Stimulated activated naive CD8-positive, alpha-beta T cell treated with anti-CD3 and anti-CD28 coated beads, Interleukin-15, amount 100 ng/mL, for 72 hours (primary cell): ENCODE measurements around the gene GNG7.
"Not testable (repeated sequence)": the region's sequence is repeated elsewhere in the genome, so short reads cannot be mapped to it uniquely, and the experiment has no call there.

ENCODE experiments used
- ATAC-seq: fragments of 150-1000 bp; cut with Tn5 transposase; 2 replicates; pipeline ENCODE4 v1.10.0; 2021; ENCODE audit warnings: mild to moderate bottlenecking, moderate library complexity
- DNase-seq, 2 donors: peaks; one replicate each; pipeline ENCODE4 v3.0.0; 2021 to 2022
- H3K27ac Mint-ChIP-seq, 2 donors: one replicate each; pipeline ENCODE4 v1.8.0; 2022; ENCODE audit warnings: mild to moderate bottlenecking in 2 of 2, mixed read lengths in 2 of 2, moderate library complexity in 2 of 2
- H3K27me3 Mint-ChIP-seq: one replicate; pipeline ENCODE4 v1.8.0; 2022; ENCODE audit warnings: mixed read lengths
- H3K4me1 Mint-ChIP-seq: one replicate; pipeline ENCODE4 v1.8.0; 2022; ENCODE audit warnings: mild to moderate bottlenecking, mixed read lengths
- H3K4me3 Mint-ChIP-seq, 2 donors: one replicate each; pipeline ENCODE4 v1.8.0; 2022; ENCODE audit warnings: mild to moderate bottlenecking in 2 of 2, mixed read lengths in 2 of 2, moderate library complexity in 1 of 2
- H3K9me3 Mint-ChIP-seq, 2 donors: one replicate each; pipeline ENCODE4 v1.8.0; 2022; ENCODE audit warnings: mixed read lengths in 2 of 2

GNG7 gene

GRCh38 chr19:2719920-2720776, 17.7 kb upstream of the GNG7 start:
- Mint-ChIP-seq H3K27ac (no peak overlapping the region), H3K4me3 (peak overlapping the region; percentile 49 to 54), H3K27me3 (peaks cover 61% of the 10 kb centered on the region), H3K4me1 (peaks cover 8% of the 10 kb centered on the region), H3K9me3 (peaks cover 8 to 10% of the 10 kb centered on the region in 2 donors)
- DNase-seq (no peak), ATAC-seq (no peak)

GRCh38 chr19:2719232-2719735, 16.8 kb upstream of the GNG7 start:
- Mint-ChIP-seq H3K27me3 (peaks cover 57% of the 10 kb centered on the region), H3K4me1 (peaks cover 8% of the 10 kb centered on the region), H3K4me3 (peak overlapping the region in 1 of 2 donors; percentile 49), H3K27ac (no peak overlapping the region), H3K9me3 (peaks cover 11 to 14% of the 10 kb centered on the region in 2 donors)
- DNase-seq, result no peak
- no peak for ATAC-seq

- no peak for ATAC-seq
- no peak overlapping the region for H3K4me3 Mint-ChIP-seq
- DNase-seq, result no peak
- H3K27me3 Mint-ChIP-seq, result peaks cover 43% of the 10 kb centered on the region
- peaks cover 8% of the 10 kb centered on the region for H3K4me1 Mint-ChIP-seq
- H3K9me3 Mint-ChIP-seq, result peaks cover 11 to 14% of the 10 kb centered on the region in 2 donors
- no peak overlapping the region for H3K27ac Mint-ChIP-seq
Measured at GRCh38 chr19:2717638-2718541, 15.4 kb upstream of the GNG7 start.

- H3K4me3 Mint-ChIP-seq, result no peak overlapping the region
- H3K27ac Mint-ChIP-seq, result no peak overlapping the region
- H3K9me3 Mint-ChIP-seq, result peaks cover 11 to 14% of the 10 kb centered on the region in 2 donors
- peaks cover 8% of the 10 kb centered on the region for H3K4me1 Mint-ChIP-seq
- ATAC-seq, result no peak
- DNase-seq, result no peak
- peaks cover 34% of the 10 kb centered on the region for H3K27me3 Mint-ChIP-seq
Measured at GRCh38 chr19:2716722-2717637, 14.5 kb upstream of the GNG7 start.

- no peak overlapping the region for H3K27ac Mint-ChIP-seq
- peaks cover 27% of the 10 kb centered on the region for H3K27me3 Mint-ChIP-seq
- DNase-seq (no peak), ATAC-seq (peak; percentile 50)
- no peak overlapping the region for H3K4me3 Mint-ChIP-seq
- peaks cover 11 to 14% of the 10 kb centered on the region in 2 donors for H3K9me3 Mint-ChIP-seq
- H3K4me1 Mint-ChIP-seq, result peaks cover 13% of the 10 kb centered on the region
Measured at GRCh38 chr19:2716275-2716650, 13.8 kb upstream of the GNG7 start.

GRCh38 chr19:2715470-2716274, 13.2 kb upstream of the GNG7 start:
- H3K4me3 Mint-ChIP-seq, result no peak overlapping the region
- H3K27ac Mint-ChIP-seq, result no peak overlapping the region
- H3K4me1 Mint-ChIP-seq, result peaks cover 19% of the 10 kb centered on the region
- peaks cover 11 to 14% of the 10 kb centered on the region in 2 donors for H3K9me3 Mint-ChIP-seq
- H3K27me3 Mint-ChIP-seq, result peaks cover 26% of the 10 kb centered on the region
- ATAC-seq (no peak), DNase-seq (no peak)

GRCh38 chr19:2714531-2715269, 12.2 kb upstream of the GNG7 start:
- Mint-ChIP-seq H3K9me3 (peaks cover 11 to 14% of the 10 kb centered on the region in 2 donors), H3K27ac (no peak overlapping the region), H3K4me3 (no peak overlapping the region), H3K4me1 (peaks cover 14% of the 10 kb centered on the region), H3K27me3 (peaks cover 16% of the 10 kb centered on the region)
- ATAC-seq (no peak), DNase-seq (no peak)

- DNase-seq, H3K27ac Mint-ChIP-seq, H3K4me3 Mint-ChIP-seq, ATAC-seq: not testable (repeated sequence)
- H3K9me3 Mint-ChIP-seq, result peaks cover 11 to 14% of the 10 kb centered on the region in 2 donors
- peaks cover 11% of the 10 kb centered on the region for H3K4me1 Mint-ChIP-seq
- peaks cover 10% of the 10 kb centered on the region for H3K27me3 Mint-ChIP-seq
Measured at GRCh38 chr19:2714102-2714501, 11.6 kb upstream of the GNG7 start.

- H3K27me3 Mint-ChIP-seq, DNase-seq, H3K4me3 Mint-ChIP-seq, ATAC-seq, H3K27ac Mint-ChIP-seq: not testable (repeated sequence)
- Mint-ChIP-seq H3K9me3 (peaks cover 11 to 14% of the 10 kb centered on the region in 2 donors), H3K4me1 (peaks cover 11% of the 10 kb centered on the region)
Measured at GRCh38 chr19:2713170-2713569, 10.7 kb upstream of the GNG7 start.

- DNase-seq (no peak), ATAC-seq (no peak)
- Mint-ChIP-seq H3K27ac (peak overlapping the region in 1 of 2 donors; percentile 66), H3K4me1 (peaks cover 11% of the 10 kb centered on the region), H3K9me3 (peaks cover 11 to 14% of the 10 kb centered on the region in 2 donors), H3K27me3 (no peaks in the 10 kb centered on the region), H3K4me3 (no peak overlapping the region)
Measured at GRCh38 chr19:2711875-2712205, 9.3 kb upstream of the GNG7 start.

GRCh38 chr19:2711172-2711874, 8.8 kb upstream of the GNG7 start:
- DNase-seq (no peak), ATAC-seq (no peak)
- peaks cover 11 to 14% of the 10 kb centered on the region in 2 donors for H3K9me3 Mint-ChIP-seq
- no peaks in the 10 kb centered on the region for H3K27me3 Mint-ChIP-seq
- peaks cover 11% of the 10 kb centered on the region for H3K4me1 Mint-ChIP-seq
- H3K4me3 Mint-ChIP-seq, result no peak overlapping the region
- H3K27ac Mint-ChIP-seq, result peak overlapping the region in 1 of 2 donors; percentile 95

- H3K27ac Mint-ChIP-seq, result no peak overlapping the region
- H3K27me3 Mint-ChIP-seq, result no peaks in the 10 kb centered on the region
- DNase-seq (no peak), ATAC-seq (no peak)
- no peaks in the 10 kb centered on the region for H3K9me3 Mint-ChIP-seq
- peaks cover 19% of the 10 kb centered on the region for H3K4me1 Mint-ChIP-seq
- no peak overlapping the region for H3K4me3 Mint-ChIP-seq
Measured at GRCh38 chr19:2706251-2706650, 3.8 kb upstream of the GNG7 start.

GRCh38 chr19:2703691-2704216, 1.3 kb upstream of the GNG7 start:
- Mint-ChIP-seq H3K27me3 (no peaks in the 10 kb centered on the region), H3K4me3 (no peak overlapping the region)
- no peak for ATAC-seq

More at GRCh38 chr19:2703691-2704216, 1.3 kb upstream of the GNG7 start:
- no peak overlapping the region for H3K27ac Mint-ChIP-seq
- H3K4me1 Mint-ChIP-seq, result peaks cover 37% of the 10 kb centered on the region
- no peak for DNase-seq
- no peaks in the 10 kb centered on the region for H3K9me3 Mint-ChIP-seq
